Ecto neural progenitor cell (in vitro differentiated cells): ENCODE results near the gene BCO2.
"Not testable (repeated sequence)": the region's sequence is repeated elsewhere in the genome, so short reads cannot be mapped to it uniquely, and the experiment has no call there.

Source experiments
- DNase-seq: peaks from one replicate; pipeline ENCODE4 v3.0.0-alpha.2; 2018; ENCODE audit warnings: low spot score

The BCO2 gene

DNA sequence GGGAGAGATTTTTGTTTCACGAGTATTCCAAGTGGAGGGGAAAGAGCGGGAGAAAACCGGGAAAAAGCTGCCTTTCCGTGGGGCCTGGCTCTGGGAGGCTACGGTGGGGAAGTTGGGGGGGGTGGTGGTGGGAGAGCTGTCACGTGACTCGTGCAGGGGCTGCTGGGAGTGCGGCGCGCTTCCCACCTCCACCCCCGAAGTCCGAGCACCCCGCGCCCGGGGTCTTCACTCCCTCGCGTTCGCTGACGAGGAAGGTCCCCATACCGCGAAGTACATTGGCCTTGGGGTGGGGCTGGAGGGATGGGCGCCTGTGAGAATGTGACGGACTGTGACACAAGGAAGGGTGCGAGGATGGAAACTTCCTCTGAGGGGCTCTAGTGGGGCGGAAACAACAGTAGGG lies 8.2 kb upstream of the BCO2 start, which contains the start of gene TEX12:
TSS of gene TEX12 (plus strand) at position 228 of the 400 bp plus-strand sequence. CDS start 1,897 bp downstream, outside the sequence.
- no peak for DNase-seq

DNA sequence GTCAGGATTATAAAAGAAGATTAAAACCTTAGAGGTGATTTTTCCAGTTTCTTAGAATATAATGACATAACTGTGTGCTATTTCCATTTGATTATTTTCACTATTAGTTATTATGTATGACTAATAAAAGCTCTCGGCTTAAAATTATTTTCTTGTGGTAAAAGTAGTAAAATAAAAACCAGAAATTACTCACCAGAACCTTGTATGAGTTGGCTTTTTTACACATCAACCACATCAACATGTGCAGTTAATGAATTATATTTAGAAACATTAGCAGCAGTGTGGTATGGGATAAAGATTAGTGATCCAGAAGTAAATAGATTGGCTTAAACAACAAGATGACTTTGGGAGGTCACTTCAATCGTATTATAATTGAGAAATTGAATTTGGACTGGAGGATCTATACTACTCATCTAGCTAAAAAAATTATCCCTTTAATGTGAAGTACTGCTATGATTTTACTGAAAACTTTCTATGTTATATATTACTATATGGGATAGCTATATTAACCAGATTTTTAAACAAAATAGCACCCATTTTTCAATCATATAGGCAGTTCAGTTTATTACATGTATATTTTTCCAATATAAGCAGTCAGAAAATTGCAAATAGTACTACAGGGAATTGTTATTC lies 2.8 kb upstream of the BCO2 start:
- no peak for DNase-seq

DNA sequence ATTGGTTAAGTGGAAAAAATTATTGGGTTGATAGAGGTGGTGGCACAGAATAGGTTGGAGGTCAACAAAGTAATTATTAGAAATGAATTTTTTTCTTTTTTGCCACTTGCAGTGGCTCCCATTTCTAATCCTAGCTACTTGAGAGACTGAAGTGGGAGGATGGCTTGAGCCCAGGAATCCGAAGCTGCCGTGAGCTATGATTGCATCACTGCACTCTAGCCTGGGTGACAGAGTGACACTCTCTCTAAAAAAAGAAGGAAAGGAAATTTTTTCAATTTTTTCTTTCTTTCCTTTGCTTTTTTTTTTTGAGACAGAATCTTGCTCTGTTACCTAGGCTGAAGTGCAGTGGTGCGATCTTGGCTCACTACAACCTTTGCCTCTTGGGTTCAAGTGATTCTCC lies 2.2 kb upstream of the BCO2 start:
- DNase-seq, result no peak

GRCh38 chr11:112175599-112175952 lies 264 bp downstream of the BCO2 start:
- DNase-seq, result no peak

- no peak for DNase-seq
Measured at GRCh38 chr11:112176077-112176476, 765 bp downstream of the BCO2 start.

DNA sequence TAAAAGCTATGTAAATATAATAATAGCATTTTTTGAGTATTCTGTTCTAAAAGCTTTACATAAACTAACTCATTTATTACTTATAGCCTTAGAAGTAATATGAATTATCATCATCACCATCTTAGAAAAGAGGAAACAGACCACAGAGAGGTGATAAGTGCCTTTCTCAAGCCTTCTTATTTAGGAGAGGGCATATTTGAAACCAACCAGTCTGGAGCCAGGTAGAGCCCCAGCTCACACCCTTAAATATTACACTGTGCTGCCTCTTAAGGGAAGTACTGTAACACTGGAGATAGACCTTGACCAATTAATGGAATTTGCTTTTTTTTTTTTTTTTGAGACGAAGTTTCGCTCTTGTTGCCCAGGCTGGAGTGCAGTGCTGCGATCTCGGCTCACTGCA lies 2.3 kb downstream of the BCO2 start:
- no peak for DNase-seq

DNA sequence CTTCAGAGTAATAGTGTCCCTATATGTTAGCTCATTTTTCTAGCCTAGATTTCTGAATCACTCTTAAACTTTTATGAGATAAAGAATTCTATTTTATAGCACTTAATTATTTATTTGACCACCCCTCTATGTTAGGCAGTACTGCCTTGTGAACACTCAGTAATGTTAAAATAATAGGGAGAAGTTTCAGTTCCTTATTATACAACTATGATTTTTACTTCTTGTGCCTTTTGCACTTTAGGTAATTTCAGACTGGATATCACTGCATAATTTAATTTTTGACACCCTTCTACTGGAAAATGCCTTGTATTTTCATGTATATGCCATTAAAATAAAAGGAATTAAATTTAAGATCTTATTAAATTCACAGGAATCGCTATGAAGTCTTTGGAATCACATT lies 3.1 kb downstream of the BCO2 start:
- no peak for DNase-seq

- no peak for DNase-seq
Measured at GRCh38 chr11:112178936-112179335, 3.6 kb downstream of the BCO2 start.

GRCh38 chr11:112179601-112180000 lies 4.3 kb downstream of the BCO2 start:
- no peak for DNase-seq

- DNase-seq, result no peak
Measured at GRCh38 chr11:112182867-112183266, 7.6 kb downstream of the BCO2 start.

DNA sequence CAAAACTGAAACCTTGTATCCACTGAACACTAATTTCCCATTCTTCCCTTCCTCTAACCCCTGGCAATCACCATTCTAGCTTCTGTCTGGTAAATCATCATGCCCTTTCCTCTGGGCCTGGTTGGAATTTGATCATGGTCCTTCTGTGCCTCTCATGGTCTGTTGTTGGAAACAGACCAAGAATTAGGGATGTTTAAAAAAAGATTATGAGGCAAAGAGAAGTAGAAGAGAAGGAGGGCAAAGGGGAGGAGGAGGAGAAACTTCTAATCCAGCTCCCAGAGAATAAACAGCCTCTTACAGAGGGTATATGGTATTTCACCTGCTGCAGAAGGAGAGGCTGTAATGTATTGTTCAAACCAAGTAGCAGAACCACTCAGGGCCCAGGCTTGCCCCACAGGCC lies 10.6 kb downstream of the BCO2 start:
- DNase-seq, result no peak

DNA sequence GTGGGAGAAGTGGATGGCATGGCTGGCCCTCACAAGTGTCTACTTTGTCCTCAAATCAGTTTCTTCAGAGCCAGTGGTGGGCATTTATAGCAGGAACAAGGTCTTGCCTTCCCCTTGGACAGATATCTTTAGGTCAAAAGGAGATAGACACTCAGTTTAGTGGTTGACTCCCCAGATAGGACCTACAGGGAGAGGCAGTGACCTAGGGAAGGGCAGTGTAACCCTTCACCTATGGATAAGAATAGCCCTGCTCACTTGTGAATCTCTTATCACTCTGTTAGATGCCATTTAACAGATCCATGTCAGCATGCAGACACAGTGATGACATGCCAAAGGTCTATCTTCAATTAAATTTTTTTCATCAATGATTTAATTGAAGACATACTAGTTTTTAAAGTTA lies 11.0 kb downstream of the BCO2 start:
- DNase-seq, result no peak

DNA sequence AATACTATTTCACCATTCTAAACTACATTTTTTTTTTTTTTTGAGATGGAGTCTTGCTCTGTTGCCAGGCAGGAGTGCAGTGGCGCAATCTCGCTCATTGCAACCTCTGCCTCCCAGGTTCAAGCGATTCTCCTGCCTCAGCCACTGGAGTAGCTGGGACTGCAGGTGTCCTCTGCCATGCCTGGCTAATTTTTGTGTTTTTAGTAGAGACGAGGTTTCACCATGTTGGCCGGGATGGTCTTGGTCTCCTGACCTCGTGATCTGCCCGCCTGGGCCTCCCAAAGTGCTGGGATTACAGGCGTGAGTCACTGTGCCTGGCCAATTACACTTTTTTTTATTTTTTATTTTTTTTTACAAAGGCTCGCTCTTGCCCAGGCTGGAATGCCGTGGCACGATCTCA lies 19.8 kb downstream of the BCO2 start:
- not testable (repeated sequence) for DNase-seq

GRCh38 chr11:112195951-112196351 lies 20.6 kb downstream of the BCO2 start:
- DNase-seq, result no peak

DNA sequence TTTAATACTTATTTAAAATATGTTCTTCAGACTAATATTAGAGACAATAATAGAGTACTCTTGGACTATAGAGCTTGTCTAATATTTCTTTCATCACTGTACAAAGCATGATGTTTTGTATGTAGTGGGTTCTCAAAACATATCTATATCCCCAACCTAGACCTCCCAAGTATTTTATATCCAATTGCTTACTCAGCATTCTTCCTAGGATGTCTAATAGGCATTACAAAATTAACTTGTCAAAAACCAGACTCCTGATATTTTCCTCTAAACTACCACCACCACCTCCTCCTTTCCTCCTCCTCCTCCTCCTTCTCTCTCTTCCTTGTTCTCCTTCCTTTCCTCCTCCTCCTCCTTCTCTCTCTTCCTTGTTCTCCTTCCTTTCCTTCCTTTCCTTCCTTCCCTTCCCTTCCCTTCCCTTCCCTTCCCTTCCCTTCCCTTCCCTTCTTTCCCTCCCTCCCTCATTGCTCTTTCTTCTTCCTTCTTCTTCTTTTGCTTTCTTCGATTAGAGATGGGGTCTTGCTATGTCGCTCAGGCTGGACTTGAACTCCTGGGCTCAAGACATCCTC lies 21.3 kb downstream of the BCO2 start:
- no peak for DNase-seq

GRCh38 chr11:112199101-112199500 lies 23.8 kb downstream of the BCO2 start:
- DNase-seq, result not testable (repeated sequence)

- no peak for DNase-seq
Measured at GRCh38 chr11:112200252-112200651, 24.9 kb downstream of the BCO2 start.

GRCh38 chr11:112206071-112206470 lies 30.8 kb downstream of the BCO2 start:
- no peak for DNase-seq

- no peak for DNase-seq
Measured at GRCh38 chr11:112210890-112211289, 35.6 kb downstream of the BCO2 start.

DNA sequence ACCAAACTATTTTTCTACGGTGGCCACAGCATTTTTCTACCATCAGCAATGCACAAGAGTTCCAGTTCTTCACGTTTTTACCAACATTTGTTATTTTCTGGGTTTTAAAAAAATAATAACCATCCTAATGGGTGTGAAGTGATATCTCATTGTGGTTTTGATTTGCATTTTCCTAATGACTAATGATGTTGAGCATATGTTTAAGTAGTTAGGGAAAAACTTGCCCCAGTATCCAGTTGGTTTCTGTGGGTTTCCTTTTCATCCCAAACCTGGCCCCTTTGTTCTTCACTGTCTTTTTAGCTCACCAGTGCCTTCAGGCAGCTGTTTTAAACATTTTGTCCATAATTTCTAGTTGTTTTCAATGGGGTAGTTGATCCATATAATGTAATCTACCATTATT lies 36.2 kb downstream of the BCO2 start:
- no peak for DNase-seq

DNA sequence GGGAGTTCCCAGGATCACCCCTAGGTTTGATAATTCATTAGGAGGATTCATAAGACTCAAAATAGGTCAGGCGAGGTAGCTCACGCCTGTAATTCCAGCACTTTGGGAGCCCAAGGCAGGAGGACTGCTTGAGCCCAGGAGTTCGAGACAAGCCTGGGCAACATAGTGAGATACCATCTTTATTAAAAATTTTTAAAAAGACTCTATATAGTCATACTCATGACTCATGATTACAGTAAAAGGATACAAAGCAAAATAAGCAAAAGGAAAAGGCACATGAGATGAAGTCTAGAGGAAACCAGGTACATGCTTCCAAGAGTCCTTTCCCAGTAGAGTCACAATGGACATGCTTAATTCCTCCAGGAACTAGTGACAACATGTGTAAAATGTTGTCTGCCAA lies 37.0 kb downstream of the BCO2 start:
- DNase-seq, result no peak

GRCh38 chr11:112212710-112213109 lies 37.4 kb downstream of the BCO2 start:
- no peak for DNase-seq

DNA sequence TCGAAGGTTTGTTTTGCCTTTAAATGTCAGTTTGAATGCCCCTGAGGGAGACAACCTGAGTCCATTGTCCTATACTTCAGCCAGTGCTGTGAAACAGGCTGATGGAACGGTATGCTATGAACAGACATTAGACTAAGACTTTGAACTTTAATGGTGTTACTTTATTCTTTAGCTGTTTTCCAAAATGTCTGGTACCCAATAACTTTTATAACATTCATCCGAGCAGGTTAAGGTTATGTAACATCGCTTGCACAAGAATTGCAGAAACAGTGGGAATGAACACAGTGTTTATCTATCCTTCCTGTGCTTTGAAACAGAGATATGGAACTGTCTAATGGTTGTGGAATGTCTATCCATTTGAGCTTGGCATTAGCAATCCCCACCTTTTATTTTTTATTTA lies 38.4 kb downstream of the BCO2 start:
- no peak for DNase-seq

DNA sequence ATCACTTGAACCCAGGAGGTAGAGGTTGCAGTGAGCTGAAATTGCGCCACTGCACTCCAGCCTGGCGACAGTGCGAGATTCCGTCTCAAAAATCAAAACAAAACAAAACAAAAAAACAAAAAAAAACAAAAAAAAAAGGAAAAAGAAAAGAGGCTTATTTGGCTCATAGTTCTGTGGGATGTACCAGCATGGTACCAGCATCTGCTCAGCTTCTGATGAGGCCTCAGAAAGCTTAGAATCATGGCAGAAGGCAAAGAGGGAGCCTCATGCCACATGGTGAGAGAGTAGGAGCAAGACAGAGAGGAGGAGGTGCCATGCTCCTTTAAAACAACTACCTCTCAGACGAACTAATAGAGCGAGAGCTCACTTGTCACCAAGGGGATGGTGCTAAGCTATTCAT lies 40.3 kb downstream of the BCO2 start:
- no peak for DNase-seq
